ENCODE data around the gene INPP5D. TPM values are rescaled to one million over a fixed set of nuclear protein-coding genes. Genes with fewer than 3 reads are reported as not detected.
"Not testable (repeated sequence)": the region's sequence is repeated elsewhere in the genome, so short reads cannot be mapped to it uniquely, and the experiment has no call there.

The INPP5D gene
- total RNA-seq, 1 experiment from 2014 or later, result 2.0 TPM

DNA sequence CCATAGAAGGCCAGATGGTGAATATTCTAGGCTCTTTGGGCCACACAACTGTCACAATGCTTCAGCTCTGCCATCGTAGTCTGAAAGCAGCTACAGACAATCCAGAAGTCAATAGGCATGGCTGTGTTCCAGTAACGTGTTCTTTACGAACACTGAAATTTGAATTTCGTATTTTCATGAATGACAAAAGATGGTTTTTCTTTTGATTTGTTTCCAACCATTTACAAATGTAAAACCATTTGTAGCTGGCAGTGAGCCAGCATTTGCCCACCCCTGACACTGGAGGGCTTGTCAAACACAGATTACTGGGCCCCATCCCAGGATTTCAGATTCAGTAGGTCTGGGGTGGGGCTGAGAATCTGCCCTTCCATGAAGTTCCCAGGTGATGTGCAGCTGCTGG, 108.3 kb downstream of the INPP5D start:
- no peak for DNase-seq (ENCODE audit: low read depth)

DNA sequence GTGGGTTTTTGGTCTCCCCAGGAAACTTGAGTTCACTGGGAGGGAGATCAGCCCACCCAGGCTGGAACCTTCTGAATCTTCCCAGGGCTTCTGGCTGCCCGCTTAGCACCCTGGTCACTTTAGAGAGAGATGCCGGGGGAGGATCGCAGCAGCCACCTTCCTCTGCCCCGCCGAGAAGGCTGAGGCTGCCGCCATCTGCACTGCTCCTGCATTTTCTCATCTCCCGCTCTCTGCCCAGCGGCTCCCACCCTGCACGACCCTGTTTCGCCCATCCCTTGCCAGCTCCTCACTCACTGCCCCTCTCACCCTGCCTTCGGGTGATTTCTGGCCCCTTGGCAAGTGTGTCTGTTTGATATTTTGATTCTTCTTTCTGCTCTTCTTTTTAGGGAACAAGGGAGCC, 108.8 kb downstream of the INPP5D start:
- DNase-seq (ENCODE audit: low read depth), result no peak

DNA sequence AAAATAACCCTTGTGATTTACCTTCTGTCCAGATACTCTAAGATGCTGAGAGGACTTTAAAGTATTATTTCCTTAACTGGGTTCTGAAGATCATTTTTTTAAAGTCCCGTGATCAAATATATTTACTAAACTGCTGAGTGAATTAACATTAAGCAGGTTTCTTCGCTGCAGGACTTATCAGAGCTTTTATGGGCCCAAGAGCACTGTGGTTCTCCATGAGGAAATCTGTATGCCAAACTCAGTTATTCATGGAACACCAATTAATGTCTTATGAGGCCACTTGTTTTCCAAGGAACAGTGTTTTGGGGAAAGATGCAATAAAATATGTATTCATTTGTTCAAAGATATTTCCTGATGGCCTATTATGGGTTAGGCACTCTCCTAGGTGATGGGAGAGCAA, 111.2 kb downstream of the INPP5D start:
- DNase-seq (ENCODE audit: low read depth), result no peak

DNA sequence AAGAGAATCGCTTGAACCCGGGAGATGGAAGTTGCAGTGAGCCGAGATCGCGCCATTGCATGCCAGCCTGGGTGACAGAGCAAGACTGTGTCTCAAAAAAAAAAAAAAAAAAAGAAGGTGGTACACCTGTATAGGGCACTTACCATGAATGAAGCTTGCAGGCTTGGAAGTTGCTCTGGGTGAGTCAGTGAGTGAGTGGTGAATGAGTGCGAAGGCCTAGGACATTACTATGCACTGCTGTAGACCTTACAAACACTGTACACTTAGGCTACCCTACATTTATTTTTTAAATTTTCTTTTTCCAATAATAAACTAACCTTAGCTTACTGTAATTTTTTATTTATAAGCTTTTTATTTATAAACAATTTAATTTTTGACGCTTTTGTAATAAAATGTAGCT, 113.0 kb downstream of the INPP5D start:
- DNase-seq (ENCODE audit: low read depth), result peak; percentile 51

DNA sequence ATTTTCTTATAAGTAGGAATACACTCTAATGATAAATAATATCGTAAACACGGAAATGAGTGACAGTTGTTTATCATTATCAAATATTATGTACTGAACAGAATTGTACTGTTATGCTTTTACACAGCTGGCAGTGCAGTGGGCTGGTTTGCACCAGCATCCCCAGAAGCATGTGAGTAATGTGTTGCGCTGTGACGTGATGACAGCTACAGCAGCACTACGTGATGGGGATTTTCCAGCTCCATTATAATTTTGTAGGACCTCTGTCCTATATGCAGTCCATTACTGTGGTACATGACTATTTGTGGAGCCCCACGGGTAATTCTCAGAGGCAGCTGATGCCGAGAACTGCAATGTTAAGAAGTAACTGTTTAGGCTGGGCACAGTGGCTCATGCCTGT, 114.0 kb downstream of the INPP5D start:
- DNase-seq (ENCODE audit: low read depth), result no peak

DNA sequence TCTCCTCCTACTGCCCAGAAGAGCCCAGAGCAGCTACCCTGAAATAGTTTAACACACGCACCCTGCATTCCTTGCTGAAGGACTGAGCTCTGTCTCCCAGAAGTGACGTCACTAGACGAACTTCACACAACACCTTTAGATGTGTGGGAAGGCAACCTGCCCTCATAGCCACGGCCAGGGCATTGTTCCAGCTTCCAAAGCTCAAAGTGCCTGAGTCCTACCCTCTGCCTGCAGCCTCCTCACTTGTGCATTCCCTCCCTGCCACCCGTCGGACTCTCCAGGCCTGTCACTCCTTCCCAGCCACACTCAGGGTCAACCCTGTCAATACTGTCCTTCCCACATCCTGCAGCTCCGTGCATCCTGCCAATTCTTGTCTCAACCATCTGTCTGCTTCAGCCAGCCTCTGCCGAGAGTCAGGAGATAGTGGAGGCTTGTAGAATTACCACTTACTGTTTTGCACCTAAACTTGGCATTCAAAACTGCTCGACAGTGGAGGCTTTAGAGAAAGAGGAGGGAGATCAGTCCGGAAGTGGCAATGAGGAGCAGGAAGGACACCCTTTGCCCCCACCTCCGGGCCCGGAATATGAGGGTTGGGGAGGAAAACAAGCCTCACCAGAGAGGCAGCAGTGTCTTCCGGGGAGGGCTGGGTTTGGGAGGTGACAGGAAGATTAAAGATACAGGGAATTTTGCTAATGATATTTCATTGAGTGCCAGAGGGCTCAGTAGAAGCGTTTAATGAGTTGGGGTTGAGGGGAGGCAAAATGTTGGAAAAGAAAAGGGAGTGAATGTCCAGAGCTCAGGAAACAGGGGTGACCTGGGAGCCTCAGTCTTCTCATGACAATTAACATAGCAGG, 119.1 kb downstream of the INPP5D start:
- peak; percentile 58 for DNase-seq (ENCODE audit: low read depth)

DNA sequence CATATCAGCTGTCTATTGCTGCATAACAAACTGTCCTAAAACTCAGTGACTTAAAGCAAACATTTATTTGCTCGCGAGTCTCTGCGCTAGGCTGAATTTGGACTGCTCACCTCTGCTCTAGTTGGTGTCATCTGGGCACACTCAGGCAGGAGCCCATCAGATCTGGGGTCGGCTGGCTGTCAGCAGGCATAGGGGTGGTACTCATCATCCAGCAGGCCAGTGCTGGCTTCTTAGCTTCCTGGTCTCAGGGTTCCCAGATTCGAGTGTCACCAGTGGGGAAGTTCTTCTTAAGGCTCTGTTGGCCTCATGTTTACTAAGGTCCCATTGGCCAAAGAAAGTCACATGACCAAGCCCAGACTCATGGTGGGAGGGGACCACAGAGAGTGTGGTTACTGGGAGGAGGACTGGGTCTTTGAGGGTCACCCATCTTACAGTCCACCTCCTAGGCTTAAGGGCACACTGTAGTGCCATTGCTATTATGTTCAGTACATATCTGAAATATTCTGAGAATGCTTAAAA, 119.8 kb downstream of the INPP5D start:
- no peak for DNase-seq (ENCODE audit: low read depth)

DNA sequence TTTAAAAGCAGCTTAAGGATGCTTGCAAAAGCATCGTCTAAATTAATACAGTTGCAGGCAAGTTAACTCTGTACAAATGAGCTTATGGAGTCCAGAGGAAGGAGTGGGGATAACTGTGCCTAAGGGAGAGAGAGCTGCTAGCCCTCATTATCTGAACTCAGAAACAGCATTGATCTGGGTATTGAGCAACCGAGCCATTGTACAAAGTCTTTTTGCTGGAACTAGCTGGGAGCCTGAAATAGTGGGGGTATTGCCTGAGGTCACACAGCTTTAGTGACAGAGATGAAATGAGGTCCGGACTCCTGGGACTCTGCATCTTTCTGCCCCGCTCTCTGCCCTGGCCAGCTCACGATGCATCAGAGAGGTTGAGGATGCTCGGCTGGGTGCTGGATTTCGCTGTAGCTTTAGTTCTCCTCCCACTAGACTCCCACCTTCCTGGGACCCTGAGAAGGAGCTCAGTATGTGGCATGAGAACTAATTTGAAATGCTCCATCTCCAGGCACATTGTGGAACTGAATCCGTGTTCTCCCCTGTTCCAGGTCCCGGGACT, 123.8 kb downstream of the INPP5D start:
- no peak for DNase-seq (ENCODE audit: low read depth)

DNA sequence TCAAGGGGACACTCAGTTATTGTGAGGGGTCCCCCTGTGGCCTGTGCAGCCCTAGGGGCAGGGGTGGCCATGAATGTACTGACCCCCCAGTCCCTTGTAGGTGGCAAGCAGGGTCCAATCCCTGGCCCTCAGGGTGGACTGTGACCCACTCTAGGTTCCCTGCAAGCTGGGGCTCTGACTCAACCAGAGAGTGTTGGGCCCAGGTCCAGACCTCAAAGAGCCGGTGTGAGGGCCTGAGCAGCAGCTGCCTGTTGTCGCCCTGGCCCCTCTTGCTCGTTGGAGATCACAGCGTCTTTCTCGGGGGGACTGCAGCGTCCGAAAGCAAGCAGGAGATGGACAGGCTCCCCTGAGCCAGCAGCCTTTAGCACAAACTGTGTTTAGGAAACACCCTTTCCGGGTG, 124.5 kb downstream of the INPP5D start:
- no peak for DNase-seq (ENCODE audit: low read depth)

DNA sequence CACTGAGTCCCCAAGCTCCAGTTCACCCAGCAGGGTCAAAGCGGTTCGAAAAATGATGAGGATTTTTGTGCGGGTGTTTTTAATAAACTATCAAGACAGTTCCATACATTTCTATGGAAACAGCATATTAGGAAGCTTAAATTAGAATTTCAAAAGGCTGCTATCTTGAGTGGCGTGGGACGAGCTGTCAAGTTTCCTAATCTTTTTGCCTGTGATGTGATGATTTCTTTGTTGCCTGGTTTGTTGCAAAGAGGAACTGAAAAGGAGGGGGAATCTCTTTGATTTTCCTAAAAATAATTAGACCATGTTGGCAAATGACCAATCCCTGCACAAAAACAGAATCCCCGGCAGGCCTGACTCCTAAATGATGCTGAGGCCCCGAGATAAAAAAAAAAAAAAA, 125.2 kb downstream of the INPP5D start:
- DNase-seq (ENCODE audit: low read depth), result no peak

DNA sequence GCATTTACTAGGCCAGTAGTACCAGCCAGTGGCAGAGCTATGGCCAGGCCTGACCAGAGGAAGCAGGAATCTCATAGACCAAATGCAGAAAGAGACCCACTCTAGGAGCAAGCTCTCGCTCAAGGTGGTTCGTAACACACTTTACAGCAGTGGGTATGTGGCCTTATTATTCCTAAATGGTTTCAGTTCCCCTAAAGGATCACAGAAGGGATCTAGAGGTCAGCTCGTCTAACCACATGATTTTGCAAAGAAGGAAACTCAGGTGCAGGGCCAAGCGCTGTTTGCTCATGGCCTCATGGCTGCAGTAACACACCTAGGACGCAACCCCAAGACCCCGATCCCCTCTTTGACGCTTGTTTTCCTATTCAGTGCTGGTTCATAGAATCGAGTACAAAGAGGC, 125.8 kb downstream of the INPP5D start:
- DNase-seq (ENCODE audit: low read depth), result no peak

DNA sequence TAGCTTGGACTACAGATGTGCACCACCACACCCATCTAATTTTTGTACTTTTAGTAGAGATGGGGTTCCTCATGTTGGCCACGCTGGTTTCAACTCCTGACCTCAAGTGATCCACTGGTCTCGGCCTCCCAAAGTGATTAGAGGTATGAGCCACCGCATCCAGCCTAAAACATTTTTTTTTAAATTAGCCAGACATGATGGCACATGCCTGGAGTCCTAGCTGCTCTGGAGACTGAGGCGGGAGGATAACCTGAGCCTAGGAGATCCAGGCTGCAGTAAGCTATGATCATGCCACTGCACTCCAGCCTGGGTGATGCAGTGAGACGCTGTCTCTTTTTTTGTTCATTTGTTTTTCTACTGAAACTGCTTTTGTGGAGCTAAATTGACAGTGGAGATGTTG, 126.7 kb downstream of the INPP5D start:
- no peak for DNase-seq (ENCODE audit: low read depth)

DNA sequence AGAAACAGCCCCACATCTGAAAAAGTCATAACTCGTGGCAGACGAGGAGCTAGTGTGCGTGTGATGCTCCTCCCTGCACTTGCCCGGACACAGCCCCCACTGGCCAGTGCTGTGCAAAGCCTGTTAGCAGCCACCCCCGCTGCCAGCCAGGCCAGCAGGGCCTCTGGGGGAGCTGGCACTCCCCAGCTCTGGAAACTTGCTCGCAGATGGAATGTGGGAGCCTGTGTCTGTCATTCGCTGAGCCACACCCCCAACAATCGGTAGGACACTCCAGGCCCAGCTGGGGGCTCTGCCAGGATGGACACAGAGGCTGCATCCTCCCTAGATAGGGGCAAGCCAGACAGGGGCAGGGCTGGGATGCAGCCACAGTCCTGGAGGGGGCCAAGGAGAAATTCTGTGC, 128.9 kb downstream of the INPP5D start:
- no peak for DNase-seq (ENCODE audit: low read depth)

DNA sequence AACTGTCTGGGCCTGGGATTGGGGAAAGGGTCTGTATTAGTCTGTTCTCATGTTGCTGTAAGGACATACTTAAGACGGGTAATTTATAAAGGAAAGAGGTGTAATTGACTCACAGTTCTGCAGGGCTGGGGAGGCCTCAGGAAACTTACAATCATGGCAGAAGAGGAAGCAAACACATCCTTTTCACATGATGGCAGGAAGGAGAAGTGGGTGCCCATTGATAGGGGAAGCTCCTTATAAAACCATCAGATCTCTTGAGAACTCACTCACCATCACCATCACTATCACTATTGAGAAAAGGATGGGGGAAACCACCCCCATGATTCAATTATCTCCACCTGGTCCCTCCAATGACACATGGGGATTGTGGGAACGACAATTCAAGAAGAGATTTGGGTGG, 130.9 kb downstream of the INPP5D start:
- not testable (repeated sequence) for DNase-seq (ENCODE audit: low read depth)

DNA sequence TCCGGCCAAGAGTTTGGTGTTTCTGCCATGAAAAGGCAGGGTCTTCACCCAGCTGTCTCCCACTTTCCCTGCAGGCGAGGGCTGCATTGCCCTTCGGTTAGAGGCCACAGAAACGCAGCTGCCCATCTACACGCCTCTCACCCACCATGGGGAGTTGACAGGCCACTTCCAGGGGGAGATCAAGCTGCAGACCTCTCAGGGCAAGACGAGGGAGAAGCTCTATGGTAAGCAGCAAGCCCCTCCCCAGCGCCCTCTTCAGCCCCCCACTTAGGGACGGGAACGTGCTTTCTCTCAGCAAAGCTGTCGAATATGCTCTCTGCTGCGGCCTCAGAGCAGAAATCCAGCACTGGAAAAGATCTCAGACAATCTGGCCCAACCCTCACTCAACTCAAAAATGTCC, 133.6 kb downstream of the INPP5D start:
- no peak for DNase-seq (ENCODE audit: low read depth)

DNA sequence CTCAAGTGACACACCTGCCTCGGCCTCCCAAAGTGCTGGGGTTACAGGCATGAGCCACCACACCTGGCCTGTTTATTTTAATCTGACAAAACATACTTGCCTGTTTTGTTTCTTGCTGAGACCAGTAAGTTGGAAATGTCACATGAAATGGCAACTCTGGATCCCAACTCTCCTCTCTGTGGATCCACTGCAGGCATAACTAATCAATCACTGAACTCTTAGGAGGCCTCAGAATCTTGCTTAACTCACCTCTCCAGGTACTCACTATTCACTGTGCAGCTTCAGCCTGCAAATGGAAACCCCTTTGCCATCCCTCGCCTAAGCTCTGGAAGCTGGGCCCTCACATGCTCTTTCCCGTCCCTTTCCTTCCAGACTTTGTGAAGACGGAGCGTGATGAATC, 134.9 kb downstream of the INPP5D start:
- no peak for DNase-seq (ENCODE audit: low read depth)

DNA sequence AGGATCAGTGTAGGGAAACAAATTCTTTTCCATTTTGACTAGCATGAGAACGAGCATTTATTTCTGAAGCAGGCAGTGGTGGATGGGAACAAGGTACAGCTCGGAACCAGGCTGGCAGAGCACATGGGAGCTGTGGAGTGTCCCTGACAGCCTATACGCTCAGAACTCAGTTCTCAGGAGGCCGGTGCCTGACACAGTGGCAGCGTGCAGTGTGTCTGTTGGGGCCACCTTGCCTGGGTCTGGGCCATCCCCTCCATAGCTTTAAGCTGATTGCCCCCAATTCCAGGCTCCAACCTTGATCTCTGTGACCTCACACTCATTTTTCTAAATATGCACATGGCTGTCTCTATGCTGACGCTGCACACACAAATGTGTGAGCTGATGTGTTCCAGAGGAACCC, 136.9 kb downstream of the INPP5D start:
- no peak for DNase-seq (ENCODE audit: low read depth)

DNA sequence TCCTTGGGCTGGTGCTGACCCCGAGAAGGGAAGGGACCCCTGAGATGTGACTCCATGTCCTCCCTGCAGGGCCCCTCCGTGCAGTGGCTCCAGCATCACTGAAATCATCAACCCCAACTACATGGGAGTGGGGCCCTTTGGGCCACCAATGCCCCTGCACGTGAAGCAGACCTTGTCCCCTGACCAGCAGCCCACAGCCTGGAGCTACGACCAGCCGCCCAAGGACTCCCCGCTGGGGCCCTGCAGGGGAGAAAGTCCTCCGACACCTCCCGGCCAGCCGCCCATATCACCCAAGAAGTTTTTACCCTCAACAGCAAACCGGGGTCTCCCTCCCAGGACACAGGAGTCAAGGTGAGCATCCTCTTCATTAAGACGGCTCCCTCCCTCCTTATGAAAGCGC, 137.9 kb downstream of the INPP5D start:
- DNase-seq (ENCODE audit: low read depth), result no peak

DNA sequence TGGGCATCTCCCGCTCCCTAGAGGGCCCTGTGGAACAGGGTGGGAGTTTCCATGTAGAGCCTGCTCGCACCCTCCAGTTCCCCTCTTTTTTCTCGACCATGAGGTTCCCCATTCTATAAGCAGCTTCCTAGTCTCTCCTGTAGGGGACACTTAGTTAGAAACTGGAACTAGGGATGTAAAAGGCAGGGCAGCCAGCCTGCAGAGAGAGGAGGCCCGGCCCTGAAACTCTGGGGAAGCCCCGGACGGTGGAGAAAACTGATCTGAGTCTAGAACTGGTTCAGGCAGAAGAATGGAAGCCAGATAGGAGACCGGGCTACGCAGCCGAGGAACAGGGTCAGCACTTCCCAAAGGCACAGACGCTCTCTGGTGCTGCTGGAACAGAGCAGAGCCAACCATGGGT, 139.7 kb downstream of the INPP5D start:
- no peak for DNase-seq (ENCODE audit: low read depth)

DNA sequence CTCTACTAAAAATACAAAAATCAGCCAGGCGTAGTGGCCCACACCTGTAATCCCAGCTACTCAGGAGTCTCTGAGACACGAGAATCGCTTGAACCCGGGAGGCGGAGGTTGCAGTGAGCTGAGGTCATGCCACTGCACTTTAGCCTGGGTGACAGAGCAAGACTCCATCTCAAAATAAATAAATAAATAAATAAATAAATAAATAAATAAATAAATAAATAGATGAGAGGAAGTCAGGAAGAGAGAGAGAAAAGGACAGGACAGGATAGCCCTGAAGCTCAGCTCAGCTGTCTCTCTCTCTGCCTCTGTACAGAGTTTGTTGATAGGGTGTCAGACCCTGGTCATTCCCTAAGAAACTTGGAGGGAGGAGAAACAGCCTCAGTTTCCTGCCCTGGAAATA, 140.6 kb downstream of the INPP5D start:
- not testable (repeated sequence) for DNase-seq (ENCODE audit: low read depth)

DNA sequence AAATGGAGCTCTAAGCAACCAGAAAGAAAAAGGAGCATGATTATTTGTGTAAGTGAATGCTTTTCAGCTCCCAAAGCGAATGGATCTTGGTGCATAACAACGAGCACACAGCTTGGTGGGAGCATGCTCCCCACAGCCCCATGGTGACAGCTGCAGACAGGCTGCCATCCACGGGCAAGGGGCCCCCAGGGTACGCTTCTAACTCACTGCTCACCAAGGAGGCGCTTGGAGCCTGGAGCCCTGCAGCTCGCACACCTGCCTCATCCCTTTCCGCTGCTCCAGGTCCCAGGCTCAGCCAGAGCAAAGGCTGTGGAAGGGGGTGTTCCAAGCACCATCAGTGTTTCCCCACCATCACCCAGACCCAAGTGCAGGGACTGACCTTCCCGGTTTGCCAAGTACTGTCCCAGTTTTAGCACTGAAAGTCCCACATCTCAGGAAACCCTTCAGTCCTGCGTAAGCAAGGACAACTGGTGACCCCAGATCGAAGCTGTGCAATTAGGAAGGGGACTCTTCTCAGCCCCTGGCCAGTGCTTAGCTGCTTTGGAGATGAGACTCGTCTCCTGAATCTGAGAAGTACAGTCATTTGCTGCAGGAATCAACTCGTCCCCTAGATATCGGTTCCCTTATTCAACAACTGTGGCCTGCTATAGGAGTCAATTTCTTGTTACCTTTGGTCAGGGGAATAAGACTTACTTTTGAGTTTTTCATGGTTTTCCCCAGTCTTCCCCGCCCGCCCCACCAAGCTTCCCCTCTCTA, 141.3 kb downstream of the INPP5D start:
- DNase-seq (ENCODE audit: low read depth), result no peak

DNA sequence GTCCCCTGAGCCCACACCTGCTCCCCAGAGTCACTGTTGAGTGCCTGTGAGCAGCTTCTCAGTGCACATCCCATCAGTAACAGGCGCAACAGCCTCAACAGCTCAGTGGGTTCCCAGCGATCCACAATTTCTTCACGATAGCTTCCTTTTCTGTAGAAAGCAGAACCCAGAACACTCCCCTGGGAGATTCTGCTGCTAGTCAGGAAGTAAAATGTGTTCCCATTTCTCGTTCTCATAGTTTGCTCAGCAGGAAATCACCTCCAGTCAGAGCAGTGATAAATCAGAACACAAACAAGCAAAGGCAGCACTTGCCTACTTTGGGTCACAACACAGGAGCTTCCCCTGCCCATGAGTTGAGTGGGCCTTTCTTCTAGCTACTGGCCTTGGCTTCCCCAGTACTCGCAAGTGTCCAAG, 142.4 kb downstream of the INPP5D start:
- no peak for DNase-seq (ENCODE audit: low read depth)
